GM12874 (cell line): ENCODE measurements around the gene OSR1.

Experiments used
- TF ChIP-seq, protein P1 (sequence below): IDR thresholded peaks from 2 replicates; pipeline ENCODE4 v1.5.1; 2011; ENCODE audit warnings: low read depth, mild to moderate bottlenecking, control low read depth, low read length, moderate library complexity; ENCODE audit not compliant: insufficient read depth

The OSR1 gene

DNA sequence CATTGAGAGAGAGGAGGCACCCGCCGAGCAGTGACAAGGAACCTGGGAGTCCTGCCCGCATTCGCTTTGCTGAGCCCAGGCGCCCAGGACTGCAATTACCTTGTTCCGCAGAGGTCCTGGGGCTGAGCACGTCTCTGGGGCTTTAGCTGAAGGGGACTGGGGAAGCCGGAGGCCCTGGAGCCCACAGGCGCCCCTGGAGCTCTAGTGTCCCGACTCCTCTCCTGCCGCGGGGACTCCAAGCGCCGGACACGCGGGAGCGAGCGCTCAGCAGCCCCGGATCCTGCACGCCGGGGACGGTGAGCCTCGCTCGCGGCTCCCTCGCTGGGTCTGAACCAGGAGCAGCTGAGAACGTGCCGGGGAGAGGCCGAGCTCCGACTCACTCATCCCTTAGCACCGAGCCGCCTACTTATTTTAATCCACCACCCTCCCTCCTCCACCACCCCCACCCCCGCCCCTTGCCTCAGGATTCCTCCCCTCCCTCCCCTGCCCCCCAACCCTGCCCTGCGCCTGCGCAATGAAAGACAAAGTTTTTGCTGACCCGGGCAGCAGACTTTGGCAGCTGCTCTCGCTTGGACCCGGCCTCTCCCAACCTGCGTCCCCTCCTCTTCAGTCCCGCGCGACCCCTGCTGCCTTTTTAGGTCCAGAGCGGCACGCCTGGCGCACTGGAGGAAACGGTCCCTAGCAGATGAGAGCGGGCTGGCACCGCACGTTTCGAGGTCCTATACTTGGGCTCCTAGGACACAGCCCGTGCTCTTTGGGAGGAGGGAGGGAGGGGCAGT is at the start of gene OSR1:
Gene OSR1, minus strand, starts transcription at position 382 of the 779 bp plus-strand sequence. CDS start 4,818 bp downstream, outside the sequence.
- TF ChIP-seq, protein P1, sequence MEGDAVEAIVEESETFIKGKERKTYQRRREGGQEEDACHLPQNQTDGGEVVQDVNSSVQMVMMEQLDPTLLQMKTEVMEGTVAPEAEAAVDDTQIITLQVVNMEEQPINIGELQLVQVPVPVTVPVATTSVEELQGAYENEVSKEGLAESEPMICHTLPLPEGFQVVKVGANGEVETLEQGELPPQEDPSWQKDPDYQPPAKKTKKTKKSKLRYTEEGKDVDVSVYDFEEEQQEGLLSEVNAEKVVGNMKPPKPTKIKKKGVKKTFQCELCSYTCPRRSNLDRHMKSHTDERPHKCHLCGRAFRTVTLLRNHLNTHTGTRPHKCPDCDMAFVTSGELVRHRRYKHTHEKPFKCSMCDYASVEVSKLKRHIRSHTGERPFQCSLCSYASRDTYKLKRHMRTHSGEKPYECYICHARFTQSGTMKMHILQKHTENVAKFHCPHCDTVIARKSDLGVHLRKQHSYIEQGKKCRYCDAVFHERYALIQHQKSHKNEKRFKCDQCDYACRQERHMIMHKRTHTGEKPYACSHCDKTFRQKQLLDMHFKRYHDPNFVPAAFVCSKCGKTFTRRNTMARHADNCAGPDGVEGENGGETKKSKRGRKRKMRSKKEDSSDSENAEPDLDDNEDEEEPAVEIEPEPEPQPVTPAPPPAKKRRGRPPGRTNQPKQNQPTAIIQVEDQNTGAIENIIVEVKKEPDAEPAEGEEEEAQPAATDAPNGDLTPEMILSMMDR = no peak

DNA sequence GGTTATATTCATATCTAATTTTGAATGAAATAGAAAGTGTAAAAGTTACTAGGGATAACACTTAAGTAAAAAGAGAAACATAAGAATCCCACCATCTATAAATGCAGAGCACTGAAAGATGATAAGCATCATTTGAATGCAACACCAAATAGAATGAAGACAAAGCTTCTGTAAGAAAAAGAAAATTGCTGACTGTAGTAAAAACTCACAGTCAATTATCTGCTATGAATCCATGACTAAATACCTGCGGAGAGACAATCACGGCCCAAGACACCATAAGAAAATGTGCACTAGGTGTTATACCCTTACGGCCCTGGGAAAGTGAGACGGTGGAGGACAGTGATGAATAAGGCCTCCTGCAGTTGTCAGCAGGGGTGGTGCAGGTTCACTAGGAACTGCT is 45.4 kb upstream of the OSR1 start:
- TF ChIP-seq, protein P1 = no peak

DNA sequence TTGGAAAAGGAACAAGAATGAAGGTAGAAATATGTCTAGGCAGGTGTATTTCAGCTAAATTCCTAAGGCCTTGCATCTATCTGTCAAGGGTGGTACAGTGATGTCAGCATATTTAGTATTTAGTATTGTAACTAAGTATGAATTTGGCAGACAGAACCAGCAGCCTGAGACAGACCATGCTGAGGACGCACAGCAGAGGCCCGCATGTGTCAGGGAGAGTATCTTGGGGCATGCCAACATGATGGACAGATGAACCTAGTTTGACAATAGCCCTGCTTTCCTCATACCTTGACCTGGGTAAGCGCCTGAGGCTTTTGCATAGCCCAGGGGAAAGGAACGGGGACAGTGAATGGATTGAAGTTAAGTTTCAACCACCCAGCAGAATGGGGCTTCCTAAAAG is 33.8 kb upstream of the OSR1 start:
- TF ChIP-seq, protein P1 = no peak

DNA sequence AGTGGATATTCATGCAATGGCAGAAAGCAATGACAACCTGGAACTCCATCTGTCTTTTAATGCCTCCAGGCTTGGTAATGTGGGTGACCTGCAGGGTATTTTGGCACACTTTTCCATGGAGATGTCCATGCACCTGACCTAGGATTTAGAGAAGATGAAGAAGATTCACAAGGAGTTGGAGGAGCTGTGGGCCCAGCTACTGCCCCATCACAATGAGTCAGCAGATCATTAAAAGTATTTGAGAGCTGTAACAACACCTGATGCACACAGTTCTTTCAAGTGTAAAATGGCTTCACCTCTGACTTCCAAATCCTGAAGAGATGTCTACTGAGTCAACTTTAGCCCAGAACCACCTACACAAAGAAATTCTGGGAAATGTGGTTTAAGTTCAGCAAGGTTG is 22.1 kb upstream of the OSR1 start:
- TF ChIP-seq, protein P1 = no peak

DNA sequence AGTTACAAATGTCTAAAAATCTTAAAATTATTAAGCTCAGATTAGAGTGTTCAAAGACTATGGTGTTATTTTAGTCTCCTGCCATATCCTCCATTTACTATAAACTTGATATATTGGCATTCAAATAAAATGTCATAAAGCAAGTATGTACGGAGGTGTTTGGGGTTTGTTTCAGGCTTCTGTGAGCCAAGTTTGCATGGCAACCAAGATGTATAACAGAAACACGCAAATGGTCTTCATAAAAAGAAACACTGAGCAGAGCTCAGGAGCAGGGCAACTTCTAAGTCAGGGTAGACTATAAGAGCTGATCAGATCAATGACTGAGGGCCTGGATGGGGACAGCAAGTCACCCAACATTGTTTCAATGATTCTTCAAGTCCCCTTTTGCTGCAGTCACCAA is 20.5 kb upstream of the OSR1 start:
- TF ChIP-seq, protein P1 = no peak

DNA sequence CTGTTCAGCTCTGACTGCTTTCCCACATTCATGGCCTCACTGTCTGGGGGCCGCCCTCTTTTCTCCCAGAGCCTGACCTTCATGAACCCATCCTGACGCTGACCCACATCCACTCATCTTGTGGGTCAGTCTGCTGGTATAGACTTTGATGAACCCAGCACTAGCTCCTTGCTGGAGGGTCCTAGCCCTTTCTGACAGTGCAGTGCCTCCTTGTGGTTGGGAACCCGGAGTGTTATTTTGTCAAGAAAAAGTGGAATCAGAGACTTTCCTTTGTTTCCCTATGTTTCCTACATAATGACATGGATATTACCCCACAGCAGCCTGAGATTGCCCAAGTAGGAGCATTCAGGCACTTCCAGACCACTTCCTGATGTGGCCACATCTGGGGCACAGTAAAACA is 19.3 kb upstream of the OSR1 start:
- TF ChIP-seq, protein P1 = 0 out of 2 replicates have a peak, but pooled peaks have one; percentile 5

DNA sequence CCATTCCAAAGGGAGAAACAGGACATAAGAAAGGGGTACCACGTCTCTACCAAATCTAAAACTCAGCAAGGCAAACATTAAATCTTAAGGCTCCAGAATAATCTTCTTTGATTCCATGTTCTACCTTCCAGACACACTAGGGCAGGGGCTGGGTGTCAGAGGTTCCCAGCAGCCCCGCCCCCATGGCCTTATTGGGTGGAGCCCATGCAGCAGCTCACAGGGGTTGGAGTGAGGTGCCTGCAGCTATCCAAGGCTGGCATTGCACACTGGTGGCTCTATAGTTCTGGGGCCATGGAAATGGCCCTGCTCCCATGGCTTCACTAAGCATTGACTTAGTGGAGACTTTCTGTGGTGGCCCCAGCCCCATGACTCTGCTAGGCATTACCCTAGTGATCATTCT is 14.9 kb upstream of the OSR1 start:
- TF ChIP-seq, protein P1 = no peak
